Stimulated activated CD4-positive, alpha-beta T cell treated with anti-CD3 and anti-CD28 coated beads, Interleukin-12 subunit alpha, Interleukin-12 subunit beta, amount 100 ng/mL, for 24 hours (primary cell): ENCODE results near the gene EXOC7.

Experiments used
- DNase-seq, 2 experiments: peaks; one replicate each; pipeline ENCODE4 v3.0.0-alpha.2; 2020; ENCODE audit warnings: low read depth in 2 of 2

EXOC7 gene

DNA sequence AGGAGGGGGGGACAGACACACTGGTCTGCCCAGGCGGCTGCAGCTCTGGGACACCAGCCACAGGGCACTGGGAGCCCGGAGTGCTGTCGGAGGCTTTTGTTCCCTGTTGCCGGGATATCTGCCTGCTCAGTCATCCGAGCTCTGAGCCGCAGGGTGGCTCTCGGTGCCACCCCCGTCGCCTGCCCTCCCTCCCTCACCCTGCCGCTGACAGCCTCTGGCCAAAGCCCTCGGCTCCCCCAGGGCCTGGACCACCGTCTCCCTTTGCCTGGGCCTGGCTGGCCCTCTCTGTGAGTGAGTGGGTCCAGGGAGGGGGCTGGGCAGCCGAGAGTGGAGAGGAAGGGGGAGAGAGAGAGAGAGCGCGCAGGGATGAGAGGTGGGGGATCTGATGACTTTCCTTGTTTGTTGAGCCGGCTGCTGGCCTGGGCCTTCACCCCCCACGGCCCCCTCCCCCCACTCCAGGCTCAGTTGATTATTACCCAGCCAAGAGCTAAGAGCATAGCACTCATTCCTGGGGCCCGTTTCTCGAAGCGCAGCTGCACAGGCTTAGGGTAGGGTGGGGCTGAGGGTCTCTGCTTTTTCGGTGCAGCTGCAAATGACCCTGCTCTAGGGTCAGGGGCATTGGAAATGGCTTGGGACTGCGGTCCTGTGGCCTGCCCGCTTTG is 34.8 kb upstream of the EXOC7 start:
- DNase-seq, result no peak

DNA sequence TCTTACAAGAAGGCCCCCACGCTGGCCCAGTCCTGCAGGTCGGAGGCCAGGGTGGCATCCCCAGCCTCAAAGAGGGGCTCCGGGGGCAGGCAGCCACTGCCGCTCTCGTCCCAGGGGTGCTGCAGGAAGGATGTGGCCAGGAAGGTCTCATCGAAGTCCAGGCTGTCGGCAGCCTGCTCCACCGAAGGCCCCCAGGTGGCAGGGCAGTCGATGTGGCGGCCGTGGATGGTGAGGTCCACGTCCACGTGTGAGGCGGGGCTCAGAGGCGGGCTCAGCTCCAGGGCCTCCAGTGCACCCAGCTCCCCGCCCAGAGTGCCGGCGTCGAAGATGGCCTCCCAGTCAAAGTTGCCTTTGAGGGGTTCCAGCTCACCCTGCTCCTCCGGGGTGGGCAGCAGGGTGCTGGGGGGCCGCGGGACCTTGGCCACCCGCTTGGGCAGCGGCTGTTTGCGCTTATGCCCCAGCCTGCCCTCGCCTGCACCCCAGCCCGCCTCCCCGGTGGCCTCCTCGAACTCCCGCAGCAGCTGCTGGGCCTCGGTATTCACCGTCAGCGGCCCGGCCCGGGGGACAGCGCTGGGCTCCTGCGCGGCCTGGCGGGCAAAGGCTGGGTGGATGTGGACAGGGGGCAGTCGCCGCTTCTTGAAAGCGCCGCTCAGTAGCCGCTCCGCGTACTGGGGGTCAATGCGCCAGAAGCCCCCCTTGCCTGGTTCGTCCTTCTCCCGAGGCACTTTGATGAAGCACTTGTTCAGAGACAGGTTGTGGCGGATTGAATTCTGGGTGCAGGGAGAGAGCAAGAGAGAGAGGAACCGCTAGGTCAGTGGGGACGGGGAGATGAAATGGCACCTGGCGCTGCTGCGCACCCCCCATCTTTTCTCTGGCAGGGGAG is 34.0 kb upstream of the EXOC7 start:
- no peak for DNase-seq

- DNase-seq, result no peak
These were observed 33.4 kb upstream of the EXOC7 start for GRCh38 chr17:76137001-76137350.

DNA sequence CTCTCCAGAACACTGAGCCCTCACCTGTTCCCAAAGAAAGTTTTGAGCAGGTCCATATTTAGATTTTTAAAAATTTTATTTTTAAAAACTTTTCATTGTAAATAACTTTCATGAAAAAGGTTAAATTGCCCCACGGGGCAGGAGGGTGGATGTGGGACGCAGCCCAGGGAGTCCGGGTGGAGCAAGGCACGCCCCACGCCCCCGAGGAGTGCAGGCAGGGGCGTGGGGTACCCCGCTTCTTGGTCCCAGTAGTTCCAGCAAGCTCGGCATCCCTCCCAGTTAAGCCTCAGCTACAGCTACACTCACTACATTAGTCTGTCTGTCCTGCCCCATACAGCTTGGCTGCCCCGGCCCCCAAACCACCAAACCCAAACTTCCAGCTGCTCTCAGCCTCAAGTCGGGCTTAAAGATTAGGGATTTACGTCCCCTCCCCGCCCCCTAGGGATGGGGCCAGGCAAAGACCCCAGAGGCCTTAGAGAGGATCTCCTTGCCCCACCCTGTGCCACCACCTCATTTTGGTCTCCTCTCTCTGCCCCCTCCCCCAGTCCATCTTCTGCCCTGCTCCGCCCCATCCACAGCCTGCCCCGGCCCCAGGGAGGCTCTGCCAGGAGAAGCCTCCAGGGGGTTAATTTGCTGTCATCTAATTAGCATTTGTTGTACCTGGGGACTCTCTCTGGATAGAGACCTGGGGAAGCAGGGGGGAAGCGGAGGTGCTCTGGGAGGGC is 32.9 kb upstream of the EXOC7 start:
- no peak for DNase-seq

DNA sequence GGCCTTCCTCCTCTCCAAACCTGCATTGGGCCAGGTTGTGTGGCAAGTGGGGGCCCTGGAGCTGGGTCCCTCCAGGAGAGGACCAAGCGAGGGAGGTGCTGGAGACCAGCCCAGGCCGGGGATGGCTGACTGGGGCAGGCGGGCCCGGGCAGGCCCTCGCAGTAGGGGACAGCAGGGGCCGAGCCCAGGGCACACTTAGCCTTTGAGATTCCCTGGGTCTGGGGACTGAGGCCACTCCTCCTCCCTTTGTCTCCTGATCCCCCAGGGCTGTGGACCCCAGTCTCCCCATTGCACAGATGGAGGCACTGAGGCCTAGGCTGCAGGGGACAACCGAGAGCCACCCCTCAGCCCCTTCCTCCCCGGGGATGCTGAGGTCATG is 32.2 kb upstream of the EXOC7 start:
- no peak for DNase-seq

- no peak for DNase-seq
These were observed 31.6 kb upstream of the EXOC7 start for GRCh38 chr17:76134911-76135809.

DNA sequence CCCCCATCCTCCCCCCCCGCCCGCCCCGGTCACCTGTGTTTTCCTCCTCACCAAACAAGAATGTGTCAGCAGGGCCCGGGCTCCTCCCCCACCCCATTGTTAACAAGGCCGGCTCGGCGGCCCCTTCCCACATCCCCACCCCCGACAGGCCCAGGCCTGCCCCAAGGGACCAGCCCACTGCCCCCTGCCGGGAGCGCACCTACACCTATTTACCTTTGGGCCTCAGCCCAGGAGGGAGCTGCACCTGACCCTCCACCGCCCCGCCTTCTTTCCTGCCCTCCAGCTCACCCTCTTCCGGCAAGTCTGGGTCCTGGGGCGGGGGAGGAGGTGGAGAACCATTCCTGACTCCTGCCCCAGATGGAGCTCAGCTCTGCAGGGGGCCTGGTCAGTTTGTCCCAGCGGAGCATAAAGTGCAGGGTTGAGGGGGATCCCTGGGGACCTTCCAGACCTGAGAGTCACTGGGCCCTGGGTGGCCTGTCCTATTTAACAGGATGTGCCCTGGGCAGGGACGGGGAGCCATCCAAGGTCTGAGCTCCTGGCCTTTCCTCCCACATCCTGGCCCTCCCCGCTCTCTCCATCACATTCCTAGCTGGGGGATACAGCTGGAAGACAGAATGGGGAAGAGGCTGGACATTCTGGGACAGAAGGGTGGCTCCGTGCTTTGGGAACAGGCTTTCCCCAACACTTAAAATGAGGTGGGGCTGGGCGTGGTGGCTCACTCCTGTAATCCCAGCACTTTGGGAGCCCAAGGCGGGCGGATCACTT is 29.2 kb upstream of the EXOC7 start:
- no peak for DNase-seq

GRCh38 chr17:76131692-76132573 is 28.3 kb upstream of the EXOC7 start:
- DNase-seq, result no peak

DNA sequence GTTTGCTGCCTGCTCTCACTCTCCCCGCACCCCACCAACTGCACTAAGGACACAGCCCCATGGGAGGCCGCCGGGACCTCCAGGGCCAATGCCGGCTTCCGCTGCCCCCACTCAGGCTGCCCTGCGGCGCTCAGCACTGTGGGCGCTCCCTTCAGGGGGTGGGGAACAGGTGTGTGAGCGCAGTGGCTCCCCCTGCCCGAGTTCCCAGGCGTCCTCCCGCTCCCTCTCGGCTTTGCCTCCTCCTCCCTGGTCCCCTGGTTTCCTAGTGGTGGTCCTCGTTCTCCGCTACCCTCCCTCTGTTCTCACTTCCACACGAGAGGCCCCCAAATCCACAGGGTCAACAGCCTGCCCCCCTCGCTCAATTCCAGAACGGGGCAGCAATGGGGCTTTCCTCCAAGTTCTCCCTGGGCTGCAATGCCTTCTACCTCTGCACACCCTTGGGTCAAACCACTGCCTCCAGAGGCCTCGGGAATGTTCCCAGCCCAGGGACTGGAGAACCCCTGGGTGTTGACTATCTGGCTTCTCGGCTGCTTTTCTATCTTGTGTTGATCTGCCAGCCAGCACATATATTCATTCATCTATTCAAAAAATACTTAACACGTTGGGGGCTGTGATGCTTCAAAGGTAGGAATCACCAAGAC is 27.6 kb upstream of the EXOC7 start:
- no peak for DNase-seq

DNA sequence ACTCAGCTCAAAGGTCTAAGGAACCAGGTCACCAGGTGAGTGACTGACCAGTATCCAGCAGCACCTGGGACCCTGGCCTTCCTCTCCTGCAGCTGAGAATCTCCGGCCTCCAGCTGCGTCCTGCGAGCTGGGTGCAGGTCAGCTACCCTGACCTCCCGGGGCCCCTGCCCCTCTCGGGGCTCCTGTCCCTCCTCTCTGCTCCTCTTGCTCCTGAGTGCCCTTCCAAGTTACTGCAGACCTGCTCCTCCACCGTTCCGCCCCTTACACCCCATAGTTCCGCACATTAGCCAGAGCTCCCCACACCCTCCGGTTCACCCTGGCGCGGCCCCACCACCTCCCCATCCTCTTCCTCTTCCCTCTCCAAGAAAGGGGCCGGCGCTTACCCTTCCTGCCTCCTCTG is 26.9 kb upstream of the EXOC7 start:
- DNase-seq, result no peak

GRCh38 chr17:76125922-76126321 is 22.3 kb upstream of the EXOC7 start:
- no peak for DNase-seq

DNA sequence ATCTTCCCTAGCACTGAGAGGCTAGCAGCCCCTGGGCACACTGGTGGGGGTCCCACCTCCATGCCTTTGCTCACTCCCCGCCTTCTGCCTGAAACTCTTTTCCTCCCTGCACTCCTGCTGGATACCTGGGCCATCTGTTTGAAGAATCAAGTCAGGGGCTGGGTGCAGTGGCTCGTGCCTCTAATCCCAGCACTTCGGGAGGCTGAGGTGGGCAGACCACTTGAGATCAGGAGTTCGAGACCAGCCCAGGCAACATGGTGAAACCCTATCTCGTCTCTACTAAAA is 21.7 kb upstream of the EXOC7 start:
- DNase-seq, result no peak

DNA sequence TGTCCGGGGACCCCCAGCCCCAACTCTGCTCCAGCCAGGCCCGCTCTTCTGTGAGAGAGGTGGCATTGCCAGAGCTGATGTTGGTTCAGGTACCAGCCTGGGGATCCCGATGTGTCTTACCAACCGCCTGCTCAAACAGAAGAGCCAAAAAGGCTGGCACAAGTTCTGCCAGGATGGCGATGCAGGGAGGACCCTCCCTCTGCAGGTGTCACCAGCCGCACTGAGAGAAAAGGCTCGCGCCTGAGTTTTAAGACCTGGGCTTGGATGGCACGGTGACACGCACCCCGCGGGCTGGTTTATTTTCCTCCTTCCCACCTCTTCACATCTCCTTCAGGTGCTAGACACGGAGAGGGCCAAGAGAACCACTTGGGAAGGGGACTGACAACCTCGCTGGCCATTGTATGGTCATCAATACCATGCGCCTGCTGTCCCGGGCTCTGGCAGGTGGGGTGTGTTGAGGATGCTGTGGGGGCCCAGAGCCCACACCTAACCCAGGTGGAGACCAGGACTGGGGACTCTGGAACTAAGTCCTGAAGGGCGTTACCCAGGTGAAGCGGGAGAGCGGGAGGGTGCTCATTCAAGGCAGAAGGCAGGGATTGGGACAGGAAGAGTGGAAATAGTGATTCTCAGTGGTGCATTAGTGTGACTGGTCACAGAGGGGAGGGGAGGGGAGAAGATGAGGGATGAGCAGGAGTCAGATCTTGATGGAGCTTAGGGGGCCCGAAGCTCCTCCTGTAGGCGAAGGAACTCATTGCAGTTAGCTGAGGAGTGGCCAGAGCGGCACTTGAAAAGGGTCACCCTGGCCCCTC is 21.2 kb upstream of the EXOC7 start:
- no peak for DNase-seq

DNA sequence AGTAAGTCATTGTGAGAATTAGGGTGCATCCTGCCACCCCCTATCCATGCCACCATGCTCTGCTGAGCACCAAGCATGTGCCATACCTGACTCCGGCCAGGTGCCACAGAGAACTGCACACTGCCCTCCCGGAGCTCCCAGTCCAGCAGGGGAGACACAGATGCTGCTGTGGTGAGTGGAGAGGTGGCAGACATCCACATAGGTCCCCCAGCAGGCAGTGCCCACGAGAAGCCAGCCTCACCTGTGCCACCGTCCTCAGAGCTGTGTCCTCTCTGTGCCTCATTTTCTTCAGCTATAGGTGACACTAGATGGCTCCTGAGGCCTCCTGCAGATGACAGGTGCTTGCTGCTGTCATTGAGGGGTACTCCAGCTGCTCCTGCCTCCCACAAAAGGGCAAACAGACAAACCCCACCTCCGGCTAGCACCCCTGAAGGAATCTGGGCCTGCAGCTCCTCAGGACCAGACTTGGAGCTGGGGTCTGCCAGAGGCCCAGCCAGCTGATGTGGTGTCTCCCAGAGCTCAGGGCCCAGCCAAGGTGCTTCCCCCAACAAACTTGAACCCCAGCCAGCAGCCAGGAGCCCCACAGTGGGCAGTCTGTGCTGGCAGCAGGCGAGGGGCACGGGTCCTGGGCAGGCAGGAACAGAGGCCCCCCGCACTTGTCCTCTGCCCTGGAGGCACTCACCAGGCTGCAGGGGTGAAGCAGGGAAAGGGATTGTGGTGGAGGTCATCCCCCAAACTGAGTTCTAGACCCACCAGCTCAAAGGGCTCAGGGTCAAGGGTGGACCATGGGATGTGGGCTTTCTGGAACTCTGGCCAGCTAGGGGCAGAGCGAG is 20.4 kb upstream of the EXOC7 start:
- no peak for DNase-seq

- DNase-seq, result no peak
These were observed 19.6 kb upstream of the EXOC7 start for GRCh38 chr17:76123191-76123499.

DNA sequence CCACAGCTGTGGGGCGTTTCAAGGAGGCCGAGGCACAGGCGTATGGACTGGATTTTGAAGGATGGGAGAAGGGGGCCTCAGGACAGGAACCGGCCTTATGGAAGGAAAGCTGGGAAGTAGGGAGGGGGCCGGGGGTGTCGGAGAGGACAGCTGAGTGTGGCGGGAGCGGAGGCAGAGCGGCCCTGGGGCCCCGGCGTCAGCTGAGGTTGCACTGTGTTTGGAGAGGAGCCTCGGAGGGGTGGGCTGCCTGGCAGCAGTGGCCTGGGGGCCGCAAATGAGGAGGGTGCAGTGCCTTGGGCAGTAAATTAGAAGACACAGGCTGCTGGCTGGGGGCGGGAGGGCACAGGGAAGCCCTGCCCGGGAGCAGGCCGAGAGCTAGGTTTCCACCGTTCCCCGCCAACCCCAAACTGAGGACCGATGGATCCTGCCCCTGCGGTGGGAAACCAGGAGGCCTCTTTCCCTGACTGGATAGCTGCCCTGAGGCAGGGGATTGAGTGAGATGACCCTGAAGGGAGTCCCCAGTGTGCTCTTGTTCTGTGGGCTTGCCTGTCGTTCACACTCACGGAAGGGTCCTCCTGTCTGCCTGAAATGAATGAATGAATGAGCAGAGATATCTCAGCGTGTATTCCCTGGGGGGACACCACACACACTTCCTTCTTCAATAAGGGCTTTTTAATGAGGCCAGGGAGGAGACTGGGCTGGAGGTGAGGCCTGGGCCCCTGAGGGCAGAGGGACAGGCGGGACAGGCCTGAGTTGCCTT is 19.0 kb upstream of the EXOC7 start:
- DNase-seq, result no peak

GRCh38 chr17:76121932-76122430 is 18.4 kb upstream of the EXOC7 start:
- DNase-seq, result no peak
